Measurements from ENCODE around the gene IGSF5. TPM values are rescaled to one million over a fixed set of nuclear protein-coding genes. Genes with fewer than 3 reads are reported as not detected.

The IGSF5 gene
- total and polyA plus RNA-seq, 8 donors, result 0.08 TPM; not detected in 7

DNA sequence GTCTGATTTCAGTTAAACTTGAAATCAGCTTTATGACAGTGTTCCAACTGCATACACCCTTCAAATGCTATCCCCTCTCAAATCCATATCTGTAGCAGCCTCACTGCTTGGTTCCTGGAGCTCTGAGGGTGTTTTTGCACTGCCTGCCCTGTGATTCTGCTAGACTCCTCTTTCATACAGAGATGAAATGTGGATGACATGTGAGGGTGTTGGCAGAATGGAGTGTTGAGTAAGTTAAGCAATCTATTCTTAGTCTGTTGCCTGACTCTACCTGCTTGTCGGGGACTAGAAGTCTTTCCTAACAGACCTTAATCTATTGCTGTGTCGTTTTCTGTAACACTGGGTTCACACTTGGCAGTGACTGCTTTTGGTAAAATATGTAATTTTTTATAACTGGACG, 9.8 kb downstream of the IGSF5 start:
- Histone ChIP-seq H3K27ac (no peak overlapping the region), H3K9me3 (peaks cover 6 to 13% (median 9%) of the 10 kb centered on the region in 4 donors), H3K4me1 (no peaks in the 10 kb centered on the region), H3K27me3 (no peaks in the 10 kb centered on the region), H3K4me3 (no peak overlapping the region), H3K36me3 (no peaks in the 10 kb centered on the region)
- DNase-seq, result no peak
- TF ChIP-seq POLR2A (IDR thresholded peaks at IDR 0.05), result no peak
- TF ChIP-seq, protein P1, sequence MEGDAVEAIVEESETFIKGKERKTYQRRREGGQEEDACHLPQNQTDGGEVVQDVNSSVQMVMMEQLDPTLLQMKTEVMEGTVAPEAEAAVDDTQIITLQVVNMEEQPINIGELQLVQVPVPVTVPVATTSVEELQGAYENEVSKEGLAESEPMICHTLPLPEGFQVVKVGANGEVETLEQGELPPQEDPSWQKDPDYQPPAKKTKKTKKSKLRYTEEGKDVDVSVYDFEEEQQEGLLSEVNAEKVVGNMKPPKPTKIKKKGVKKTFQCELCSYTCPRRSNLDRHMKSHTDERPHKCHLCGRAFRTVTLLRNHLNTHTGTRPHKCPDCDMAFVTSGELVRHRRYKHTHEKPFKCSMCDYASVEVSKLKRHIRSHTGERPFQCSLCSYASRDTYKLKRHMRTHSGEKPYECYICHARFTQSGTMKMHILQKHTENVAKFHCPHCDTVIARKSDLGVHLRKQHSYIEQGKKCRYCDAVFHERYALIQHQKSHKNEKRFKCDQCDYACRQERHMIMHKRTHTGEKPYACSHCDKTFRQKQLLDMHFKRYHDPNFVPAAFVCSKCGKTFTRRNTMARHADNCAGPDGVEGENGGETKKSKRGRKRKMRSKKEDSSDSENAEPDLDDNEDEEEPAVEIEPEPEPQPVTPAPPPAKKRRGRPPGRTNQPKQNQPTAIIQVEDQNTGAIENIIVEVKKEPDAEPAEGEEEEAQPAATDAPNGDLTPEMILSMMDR (IDR thresholded peaks at IDR 0.05), result no peak
- TF ChIP-seq POLR2AphosphoS5 (IDR thresholded peaks at IDR 0.05), result no peak
- TF ChIP-seq EP300 (IDR thresholded peaks at IDR 0.05), result no peak
- intact Hi-C loops (cut with DNase I; ENCODE audit: low total_unique reads), result no loop called here
- 59 to 76% (median 62%) methylated on average over 3 of the region's 3 CpGs for whole genome bisulfite sequencing, 5 donors

DNA sequence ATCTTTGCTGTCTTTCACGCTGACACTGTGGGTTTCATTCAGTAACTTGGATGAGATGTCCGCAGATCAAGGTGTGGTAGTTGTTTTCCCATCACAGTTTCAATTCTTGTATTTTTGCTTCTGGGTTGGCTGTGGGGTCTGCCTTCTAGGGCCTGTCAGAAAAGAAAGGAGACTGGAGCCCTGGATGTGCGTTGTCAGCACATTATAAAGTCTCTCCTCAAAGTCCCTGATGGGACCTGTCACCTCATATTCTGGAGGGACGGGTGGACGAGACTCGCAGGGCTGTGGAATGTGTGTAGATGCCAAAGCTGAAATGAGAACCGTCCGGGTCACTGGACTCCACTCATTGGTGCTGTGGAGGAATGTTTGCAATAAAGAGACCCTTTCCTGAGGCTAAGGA, 11.3 kb downstream of the IGSF5 start:
- H3K4me1 ChIP-seq, result no peaks in the 10 kb centered on the region
- H3K27ac ChIP-seq, result no peak overlapping the region
- DNase-seq, result no peak
- no peak for TF ChIP-seq POLR2A (IDR thresholded peaks at IDR 0.05)
- H3K9me3 ChIP-seq, result peaks cover 6 to 13% (median 9%) of the 10 kb centered on the region in 4 donors
- H3K4me3 ChIP-seq, result no peak overlapping the region
- no peaks in the 10 kb centered on the region for H3K36me3 ChIP-seq
- H3K27me3 ChIP-seq, result no peaks in the 10 kb centered on the region
- intact Hi-C loops (cut with DNase I; ENCODE audit: low total_unique reads), result no loop called here
- WGBS, 5 donors, result 69 to 85% (median 74%) methylated on average over 8 of the region's 8 CpGs

DNA sequence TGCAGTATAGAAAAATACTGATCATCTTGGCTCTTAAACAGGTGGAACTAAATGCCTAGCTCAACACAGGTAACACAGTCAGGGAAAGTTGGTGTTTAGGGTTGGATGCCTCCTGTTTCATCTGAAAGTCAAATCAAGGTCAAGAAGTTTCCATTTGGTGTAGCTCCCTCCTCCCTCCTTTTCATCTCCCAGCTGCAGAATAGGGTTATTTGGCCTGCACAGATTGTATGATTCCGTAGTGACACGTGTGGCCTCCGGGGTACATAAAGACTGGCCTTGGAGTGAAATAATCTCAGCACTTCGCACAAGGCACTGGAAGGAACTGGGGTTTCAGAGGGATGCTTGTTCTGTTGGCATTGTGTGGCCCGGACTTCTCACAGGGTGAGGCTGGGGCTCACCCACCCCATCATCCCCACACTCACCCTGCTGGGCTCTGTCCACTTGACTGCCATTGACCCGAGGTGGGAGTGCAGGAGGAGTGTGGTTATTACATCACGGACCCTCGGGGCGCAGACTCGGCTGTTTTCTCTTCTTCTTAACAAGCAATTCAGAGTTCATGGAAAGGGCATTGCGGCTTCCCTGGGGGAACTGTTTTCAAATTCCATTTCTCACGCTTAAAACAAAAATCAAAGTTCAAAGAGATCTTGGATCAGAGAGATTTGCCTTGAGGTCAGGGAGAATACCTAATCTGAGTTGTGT, 18.4 kb downstream of the IGSF5 start:
- intact Hi-C loops (cut with DNase I; ENCODE audit: low total_unique reads), result no loop called here
- H3K27me3 ChIP-seq, result no peaks in the 10 kb centered on the region
- peak in 1 of 2 donors; percentile 16 for DNase-seq
- H3K27ac ChIP-seq, result no peak overlapping the region
- 44 to 61% (median 55%) methylated on average over 12 of the region's 12 CpGs for WGBS, 5 donors
- no peaks in the 10 kb centered on the region for H3K9me3 ChIP-seq
- TF ChIP-seq, protein P1 (IDR thresholded peaks at IDR 0.05), result no peak
- TF ChIP-seq POLR2A (IDR thresholded peaks at IDR 0.05) (no peak), EP300 (IDR thresholded peaks at IDR 0.05) (no peak), POLR2AphosphoS5 (IDR thresholded peaks at IDR 0.05) (no peak)
- H3K4me3 ChIP-seq, result no peak overlapping the region
- H3K4me1 ChIP-seq, result no peaks in the 10 kb centered on the region
- H3K36me3 ChIP-seq, result no peaks in the 10 kb centered on the region

DNA sequence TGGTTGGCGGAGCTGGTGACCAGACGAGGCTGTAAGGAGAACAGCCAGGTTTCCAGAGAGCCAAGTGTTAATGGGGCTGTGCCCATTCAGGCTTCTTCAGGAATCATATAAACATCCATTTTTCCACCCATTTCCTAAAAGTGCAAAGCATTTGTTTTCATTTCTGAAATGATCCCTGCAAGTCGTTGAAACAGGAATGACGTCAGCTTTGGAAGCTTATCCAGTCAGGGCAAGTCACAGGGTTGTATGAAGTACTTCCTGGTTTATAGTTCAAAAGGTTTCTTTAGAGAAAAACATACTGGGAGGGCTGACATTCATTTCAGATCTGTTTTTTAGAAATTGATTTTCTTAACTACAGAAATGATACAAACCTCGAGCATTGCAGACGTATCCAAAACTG, 29.2 kb downstream of the IGSF5 start:
- DNase-seq, result peak in 1 of 2 donors; percentile 29
- intact Hi-C loops (cut with DNase I; ENCODE audit: low total_unique reads), result no loop called here
- no peaks in the 10 kb centered on the region for H3K27me3 ChIP-seq
- H3K27ac ChIP-seq, result no peak overlapping the region
- no peaks in the 10 kb centered on the region for H3K4me1 ChIP-seq
- no peak for TF ChIP-seq POLR2A (IDR thresholded peaks at IDR 0.05)
- TF ChIP-seq, protein P1 (IDR thresholded peaks at IDR 0.05), result no peak
- no peak for TF ChIP-seq EP300 (IDR thresholded peaks at IDR 0.05)
- no peak for TF ChIP-seq POLR2AphosphoS5 (IDR thresholded peaks at IDR 0.05)
- no peaks in the 10 kb centered on the region for H3K36me3 ChIP-seq
- no peaks in the 10 kb centered on the region for H3K9me3 ChIP-seq
- H3K4me3 ChIP-seq, result no peak overlapping the region
- WGBS, 5 donors, result 66 to 72% (median 71%) methylated on average over 6 of the region's 6 CpGs

DNA sequence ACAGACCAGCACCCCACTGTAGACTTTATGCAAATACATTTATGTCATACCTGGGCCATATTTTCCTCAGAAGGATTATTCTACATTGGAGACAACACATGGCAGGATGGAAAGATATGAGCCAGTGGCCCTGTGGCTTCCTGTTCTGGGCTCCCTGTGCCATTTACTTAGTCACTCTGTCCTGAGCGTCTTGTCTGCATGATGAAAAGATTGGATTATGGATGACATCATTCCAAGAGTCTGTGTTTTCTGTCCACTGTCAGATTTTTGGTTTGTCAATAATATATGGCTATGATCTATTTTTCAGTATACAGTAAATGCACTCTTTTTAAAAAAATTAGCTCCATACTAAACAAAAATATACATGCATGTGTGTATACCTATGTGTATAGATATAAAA, 30.8 kb downstream of the IGSF5 start:
- Histone ChIP-seq H3K4me3 (no peak overlapping the region), H3K27me3 (no peaks in the 10 kb centered on the region), H3K27ac (no peak overlapping the region), H3K9me3 (no peaks in the 10 kb centered on the region), H3K36me3 (no peaks in the 10 kb centered on the region), H3K4me1 (no peaks in the 10 kb centered on the region)
- TF ChIP-seq POLR2AphosphoS5 (IDR thresholded peaks at IDR 0.05), result no peak
- no peak for TF ChIP-seq EP300 (IDR thresholded peaks at IDR 0.05)
- no peak for TF ChIP-seq POLR2A (IDR thresholded peaks at IDR 0.05)
- TF ChIP-seq, protein P1 (IDR thresholded peaks at IDR 0.05), result no peak
- 80 to 92% (median 90%) methylated on average over 1 of the region's 1 CpG for WGBS, 5 donors
- intact Hi-C loops (cut with DNase I; ENCODE audit: low total_unique reads), result no loop called here
- no peak for DNase-seq

Measured in stomach (tissue), 9 donors.